NB4 (cell line): ENCODE data around the gene PNP.

ENCODE experiments used
- MYC ChIP-seq: IDR thresholded peaks from 2 replicates; pipeline ENCODE4 v1.6.1; 2011; ENCODE audit warnings: low read depth, low read length
- POLR2A ChIP-seq: IDR thresholded peaks from 2 replicates; pipeline ENCODE4 v1.6.1; 2011; ENCODE audit warnings: mild to moderate bottlenecking; ENCODE audit not compliant: insufficient read length; ENCODE audit errors: extremely low read depth
- TF ChIP-seq, protein P1 (sequence below): IDR thresholded peaks from one replicate; pipeline ENCODE4 v1.5.1; 2012; ENCODE audit warnings: low read depth, low read length
- TF ChIP-seq, protein P2 (sequence below): IDR thresholded peaks from 2 replicates; pipeline ENCODE4 v1.6.1; 2011; ENCODE audit warnings: low read depth, low read length

DNA sequence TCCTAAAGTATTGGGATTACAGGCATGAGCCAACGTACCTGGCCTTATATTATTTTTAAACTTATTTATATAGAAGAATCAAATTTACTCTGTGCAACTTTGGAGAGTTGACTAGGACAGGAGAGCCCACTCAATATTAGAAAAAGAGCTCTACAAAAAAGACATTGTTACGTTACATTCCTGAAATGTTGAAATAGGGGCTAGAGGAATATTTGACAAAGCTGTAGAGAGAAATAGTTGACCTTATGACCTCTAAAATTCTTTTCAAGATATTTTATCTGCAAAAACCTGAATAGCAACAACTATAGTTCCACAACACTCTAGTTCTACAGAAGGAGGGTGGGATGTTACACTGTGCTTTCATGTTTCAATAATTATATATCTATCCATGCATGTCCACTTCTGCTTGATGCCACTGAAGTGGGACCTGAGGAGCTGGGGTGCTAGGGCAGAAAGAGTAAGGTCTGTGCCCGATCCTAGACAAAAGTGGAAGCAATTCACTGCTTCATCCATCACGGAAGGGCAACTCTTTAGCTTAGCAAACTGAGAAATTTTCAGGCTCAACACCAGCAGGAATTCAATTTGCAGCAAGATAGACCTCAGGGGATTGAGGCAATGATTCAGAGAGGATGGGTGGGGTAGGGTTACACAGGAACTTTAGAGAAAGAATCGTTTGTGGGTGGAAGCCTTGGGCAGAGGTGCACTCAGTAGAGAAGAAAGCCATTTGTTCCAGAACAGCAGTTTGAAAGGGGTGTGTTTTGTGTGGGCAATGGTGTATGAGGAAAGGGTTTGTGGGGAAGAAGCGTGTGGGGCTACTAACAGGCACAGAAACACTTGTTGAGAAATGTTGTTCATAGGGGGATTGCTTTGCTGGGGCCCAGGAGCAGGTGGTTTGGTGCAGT lies 20.1 kb downstream of the PNP start:
- TF ChIP-seq, protein P1, sequence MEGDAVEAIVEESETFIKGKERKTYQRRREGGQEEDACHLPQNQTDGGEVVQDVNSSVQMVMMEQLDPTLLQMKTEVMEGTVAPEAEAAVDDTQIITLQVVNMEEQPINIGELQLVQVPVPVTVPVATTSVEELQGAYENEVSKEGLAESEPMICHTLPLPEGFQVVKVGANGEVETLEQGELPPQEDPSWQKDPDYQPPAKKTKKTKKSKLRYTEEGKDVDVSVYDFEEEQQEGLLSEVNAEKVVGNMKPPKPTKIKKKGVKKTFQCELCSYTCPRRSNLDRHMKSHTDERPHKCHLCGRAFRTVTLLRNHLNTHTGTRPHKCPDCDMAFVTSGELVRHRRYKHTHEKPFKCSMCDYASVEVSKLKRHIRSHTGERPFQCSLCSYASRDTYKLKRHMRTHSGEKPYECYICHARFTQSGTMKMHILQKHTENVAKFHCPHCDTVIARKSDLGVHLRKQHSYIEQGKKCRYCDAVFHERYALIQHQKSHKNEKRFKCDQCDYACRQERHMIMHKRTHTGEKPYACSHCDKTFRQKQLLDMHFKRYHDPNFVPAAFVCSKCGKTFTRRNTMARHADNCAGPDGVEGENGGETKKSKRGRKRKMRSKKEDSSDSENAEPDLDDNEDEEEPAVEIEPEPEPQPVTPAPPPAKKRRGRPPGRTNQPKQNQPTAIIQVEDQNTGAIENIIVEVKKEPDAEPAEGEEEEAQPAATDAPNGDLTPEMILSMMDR, result no peak
- peak; percentile 47 for TF ChIP-seq POLR2A
- peak; percentile 87 for TF ChIP-seq MYC
- TF ChIP-seq, protein P2, sequence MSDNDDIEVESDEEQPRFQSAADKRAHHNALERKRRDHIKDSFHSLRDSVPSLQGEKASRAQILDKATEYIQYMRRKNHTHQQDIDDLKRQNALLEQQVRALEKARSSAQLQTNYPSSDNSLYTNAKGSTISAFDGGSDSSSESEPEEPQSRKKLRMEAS, result peak; percentile 80
